Nucleus accumbens (tissue), 56 donors: ENCODE results near the gene LDLRAD1.
"Not testable (repeated sequence)": the region's sequence is repeated elsewhere in the genome, so short reads cannot be mapped to it uniquely, and the experiment has no call there.

Source experiments
- DNase-seq, 56 donors: peaks; one replicate each; lab custom pipeline; 2025; lab: John Stamatoyannopoulos, UW

Gene LDLRAD1, protein sequence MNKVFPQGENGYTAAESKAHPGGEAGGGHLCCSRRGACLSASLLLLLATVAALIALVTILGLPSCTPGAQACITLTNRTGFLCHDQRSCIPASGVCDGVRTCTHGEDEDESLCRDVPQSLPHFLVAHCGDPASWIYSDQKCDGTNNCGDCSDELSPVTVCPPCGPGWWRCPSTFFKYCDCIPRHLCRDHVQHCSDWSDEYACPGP

GRCh38 chr1:54017979-54018378 is at the start of gene LDLRAD1:
TSS of gene LDLRAD1 (minus strand) at chr1:54018186. CDS start at chr1:54018112, 74 bp downstream.
- DNase-seq = no peak

GRCh38 chr1:54064299-54064698 is 46.3 kb upstream of the LDLRAD1 start:
- no peak for DNase-seq

GRCh38 chr1:54054438-54054749 is 36.4 kb upstream of the LDLRAD1 start:
- DNase-seq = no peak

- DNase-seq = peak in 3 of 56 donors; percentile 8 to 47 (median 31)
Measured at GRCh38 chr1:54053745-54054437, 35.9 kb upstream of the LDLRAD1 start.

- peak; percentile 83 to 99 (median 97) for DNase-seq
Measured at GRCh38 chr1:54052934-54053744, 35.2 kb upstream of the LDLRAD1 start, which contains the start of the genes TCEANC2 and TMEM59. TSS of gene TCEANC2 (plus strand) at chr1:54053608. CDS start at chr1:54054423, 815 bp downstream. TSS of gene TMEM59 (minus strand) at chr1:54053204. CDS start at chr1:54053188, 16 bp downstream.

GRCh38 chr1:54052431-54052933 is 34.5 kb upstream of the LDLRAD1 start:
- DNase-seq = peak in 30 of 56 donors; percentile 10 to 81 (median 46)

GRCh38 chr1:54051933-54052430 is 34.0 kb upstream of the LDLRAD1 start:
- peak in 1 of 56 donors; percentile 28 for DNase-seq

DNA sequence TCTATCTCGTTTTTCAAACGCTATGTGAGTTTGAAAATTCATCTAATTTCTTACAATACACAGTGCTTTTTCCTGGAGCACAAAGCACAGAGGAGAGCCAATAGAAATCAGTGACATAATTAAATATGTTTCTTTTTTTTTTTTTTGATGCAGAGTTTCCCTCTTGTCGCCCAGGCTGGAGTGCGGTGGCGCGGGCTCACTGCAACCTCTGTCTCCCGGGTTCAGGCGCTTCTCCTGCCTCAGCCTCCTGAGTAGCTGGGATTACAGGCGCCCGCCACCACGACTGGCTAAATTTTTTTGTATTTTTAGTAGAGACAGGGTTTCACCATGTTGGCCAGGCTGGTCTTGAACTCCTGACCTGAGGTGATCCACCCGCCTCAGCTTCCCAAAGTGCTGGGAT is 32.4 kb upstream of the LDLRAD1 start:
- not testable (repeated sequence) for DNase-seq

- DNase-seq = no peak
Measured at GRCh38 chr1:54047384-54048305, 29.7 kb upstream of the LDLRAD1 start.

DNA sequence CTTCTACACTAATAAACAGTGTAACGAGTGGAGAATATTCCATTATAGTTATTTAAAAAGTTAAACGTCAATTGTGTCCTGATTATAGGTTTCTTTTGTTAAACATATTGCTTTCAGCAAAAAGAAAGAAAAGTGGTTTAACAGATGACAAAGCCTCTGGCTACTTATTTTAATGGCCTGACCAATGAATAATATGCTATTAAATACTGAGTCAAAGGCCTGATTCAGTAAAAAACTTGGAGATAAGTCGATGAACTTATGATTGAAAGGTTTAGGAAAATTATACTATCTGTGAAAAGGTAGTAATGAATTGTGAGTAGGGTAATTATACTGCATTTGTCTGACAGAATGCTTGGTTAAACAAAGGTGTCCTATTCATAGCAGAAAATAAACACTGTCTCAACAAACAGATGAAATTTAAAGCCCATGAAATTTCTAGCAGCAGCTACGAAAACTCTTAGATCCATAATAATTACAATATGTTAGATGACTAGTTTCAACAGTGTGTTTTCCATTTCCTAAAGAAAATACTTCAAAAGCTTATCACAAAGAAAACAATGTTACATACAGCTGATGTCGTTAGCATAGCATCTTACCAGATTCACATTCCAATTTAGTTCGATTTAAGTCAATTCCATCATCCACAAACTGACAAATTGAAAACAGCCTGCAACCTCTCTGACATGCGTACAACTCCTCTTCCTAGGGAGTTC is 28.8 kb upstream of the LDLRAD1 start:
- no peak for DNase-seq

DNA sequence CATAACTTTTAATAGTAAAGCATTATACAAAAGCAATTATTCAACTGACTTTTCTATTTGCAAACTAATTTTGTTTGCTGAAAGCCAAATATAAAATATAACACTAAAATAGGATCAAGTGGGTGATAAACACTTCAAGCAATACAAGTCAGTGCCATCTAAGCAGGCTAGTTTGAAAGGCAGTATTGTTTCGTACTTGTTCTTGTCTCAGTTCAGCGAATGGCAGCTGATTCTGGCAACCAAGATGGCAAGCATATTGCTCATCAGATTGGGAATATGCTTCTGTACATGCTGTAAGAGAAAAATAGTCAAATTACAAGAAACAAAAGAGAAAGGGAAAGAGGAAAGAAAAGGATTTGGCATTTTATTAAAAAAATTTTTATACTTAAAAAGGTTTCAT is 27.5 kb upstream of the LDLRAD1 start:
- peak in 9 of 56 donors; percentile 3 to 21 (median 7) for DNase-seq

GRCh38 chr1:54041806-54042205 is 23.8 kb upstream of the LDLRAD1 start:
- DNase-seq = no peak

DNA sequence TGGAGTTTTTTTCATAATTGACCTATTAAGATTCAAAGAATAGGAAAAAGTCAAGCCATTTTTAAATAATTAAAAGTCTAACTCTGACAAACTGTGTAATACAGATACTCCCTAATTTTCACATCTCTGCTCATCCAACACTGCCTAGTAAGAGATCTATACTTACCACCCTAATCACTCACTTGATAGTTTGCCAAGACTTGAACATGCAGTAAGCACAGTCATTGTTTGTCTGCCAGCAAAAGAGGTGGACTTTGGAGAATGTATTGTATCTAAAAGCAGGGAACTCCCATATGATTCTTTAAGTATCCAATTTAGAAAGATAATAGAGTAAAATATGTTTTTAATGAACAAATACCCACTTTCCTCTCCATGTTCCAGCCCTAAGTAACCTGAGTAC is 19.5 kb upstream of the LDLRAD1 start:
- DNase-seq = no peak

- DNase-seq = peak in 4 of 56 donors; percentile 2 to 23 (median 12)
Measured at GRCh38 chr1:54028306-54029251, 10.6 kb upstream of the LDLRAD1 start.

DNA sequence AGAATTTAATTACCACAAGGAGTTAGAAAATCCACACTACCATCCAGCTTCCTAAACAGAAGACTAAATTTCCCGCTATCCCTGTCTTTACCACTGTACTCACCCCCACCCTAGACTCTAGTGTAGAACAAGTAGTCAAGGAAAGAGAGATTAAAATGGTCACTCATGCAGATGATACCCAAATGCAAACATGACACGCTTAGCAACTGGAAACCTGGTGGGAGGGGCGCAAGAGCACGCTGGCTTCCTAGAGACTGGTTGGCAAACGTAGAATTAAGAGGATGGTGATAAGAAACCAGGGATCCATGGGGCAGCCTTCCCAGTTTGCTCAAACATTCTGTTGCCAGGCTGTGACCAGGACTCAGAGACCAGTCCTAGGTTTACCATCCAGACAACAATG is 9.9 kb upstream of the LDLRAD1 start:
- no peak for DNase-seq

DNA sequence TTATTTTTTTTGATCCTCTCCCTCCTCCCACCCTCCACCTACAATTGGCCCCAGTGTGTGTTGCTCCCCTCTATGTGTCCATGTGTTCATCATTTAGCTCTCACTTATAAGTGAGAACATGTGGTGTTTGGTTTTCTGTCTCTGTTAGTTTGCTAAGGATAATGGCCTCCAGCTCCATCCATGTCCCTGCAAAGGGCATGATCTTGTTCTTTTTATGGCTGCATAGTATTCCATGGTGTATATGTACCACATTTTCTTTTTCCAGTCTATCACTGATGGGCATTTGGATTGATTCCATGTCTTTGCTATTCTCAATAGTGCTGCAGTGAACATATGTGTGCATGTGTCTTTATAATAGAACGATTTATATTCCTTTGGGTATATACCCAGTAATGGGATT is 6.8 kb upstream of the LDLRAD1 start:
- not testable (repeated sequence) for DNase-seq

DNA sequence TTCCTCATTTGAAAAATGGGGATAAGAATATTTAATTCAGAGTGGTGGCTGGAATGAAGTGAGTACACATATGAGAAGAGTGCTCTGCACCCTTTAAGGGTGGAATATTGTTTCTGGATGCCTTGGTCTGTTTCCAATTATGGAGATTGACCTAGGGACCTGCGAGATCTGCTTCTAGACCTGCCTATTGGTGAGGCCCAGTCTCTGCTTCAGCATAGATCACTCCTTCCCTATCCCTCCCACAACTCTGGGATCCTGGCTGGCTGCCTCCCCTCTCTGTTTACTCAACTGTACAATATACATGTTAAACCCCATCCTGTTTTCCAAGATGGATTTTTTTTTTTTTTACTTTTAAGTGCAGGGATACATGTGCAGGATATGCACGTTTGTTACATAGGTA is 6.4 kb upstream of the LDLRAD1 start:
- no peak for DNase-seq
